Measurements from ENCODE around the gene RERE.

Gene RERE

GRCh38 chr1:8687538-8687937 lies 129.9 kb downstream of the RERE start:
- no peak for DNase-seq (ENCODE audit: low read depth)

GRCh38 chr1:8687039-8687438 lies 130.4 kb downstream of the RERE start:
- DNase-seq (ENCODE audit: low read depth): no peak

- DNase-seq (ENCODE audit: low read depth): no peak
These were observed 132.0 kb downstream of the RERE start for GRCh38 chr1:8685463-8685862.

GRCh38 chr1:8684590-8684989 lies 132.8 kb downstream of the RERE start:
- DNase-seq (ENCODE audit: low read depth): no peak

GRCh38 chr1:8682573-8682972 lies 134.9 kb downstream of the RERE start:
- no peak for DNase-seq (ENCODE audit: low read depth)

GRCh38 chr1:8681911-8682310 lies 135.5 kb downstream of the RERE start:
- no peak for DNase-seq (ENCODE audit: low read depth)

GRCh38 chr1:8680664-8681650 lies 136.5 kb downstream of the RERE start:
- no peak for DNase-seq (ENCODE audit: low read depth)

DNA sequence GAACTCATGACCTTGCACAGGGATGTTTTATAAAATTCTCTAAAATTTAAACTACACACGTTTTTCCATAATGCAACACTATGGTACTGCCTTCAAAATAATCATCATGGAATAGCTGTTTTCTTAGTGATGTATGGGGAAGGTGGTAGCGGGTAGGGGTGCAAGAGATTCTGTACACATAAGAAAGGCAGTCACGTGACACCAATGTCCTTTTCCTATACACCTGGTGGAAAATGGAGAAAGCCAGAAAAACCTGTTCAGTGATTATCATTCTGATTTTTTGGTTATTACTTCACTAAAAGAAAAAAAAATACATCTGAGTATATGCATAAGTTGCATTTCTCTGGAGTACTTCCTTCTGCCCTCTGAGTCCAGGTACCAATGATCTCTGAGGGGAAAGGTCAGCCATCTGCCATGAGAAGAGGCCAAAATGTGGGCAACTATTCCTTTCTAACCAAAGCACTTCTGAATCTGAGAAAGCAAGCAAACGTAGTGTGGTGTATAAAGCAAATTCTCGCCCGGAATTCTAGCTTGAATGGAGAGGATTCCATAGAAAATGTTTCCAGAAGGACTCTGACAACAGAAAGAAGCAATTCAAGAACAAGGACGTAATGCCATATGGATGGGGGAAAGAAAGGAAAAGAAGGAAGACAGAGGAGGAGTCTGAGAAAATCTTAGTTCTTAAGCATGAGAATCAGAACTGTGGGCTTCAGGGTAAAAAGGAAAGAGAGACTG lies 137.3 kb downstream of the RERE start:
- DNase-seq (ENCODE audit: low read depth): no peak

DNA sequence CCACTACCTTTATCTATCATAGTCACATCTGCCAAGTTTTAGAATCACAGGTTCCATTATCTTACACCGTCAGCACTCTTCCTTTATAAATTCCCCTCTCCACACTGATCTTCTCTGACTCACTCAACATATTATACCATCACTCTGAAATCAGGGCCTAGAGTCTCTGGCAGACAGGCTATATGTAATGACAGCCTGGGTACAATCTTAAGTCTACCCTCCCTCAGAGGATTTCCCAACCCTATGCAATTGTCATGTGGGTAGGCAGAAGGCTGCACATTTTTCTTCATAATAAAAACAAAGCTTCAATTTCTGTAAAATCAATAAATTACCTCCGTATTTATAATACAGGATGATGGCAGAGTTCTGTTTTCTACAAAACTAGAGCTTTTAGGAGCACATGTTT lies 138.0 kb downstream of the RERE start:
- DNase-seq (ENCODE audit: low read depth): no peak

- DNase-seq (ENCODE audit: low read depth): no peak
These were observed 138.6 kb downstream of the RERE start for GRCh38 chr1:8678673-8679394.

- DNase-seq (ENCODE audit: low read depth): no peak
These were observed 139.7 kb downstream of the RERE start for GRCh38 chr1:8677782-8678181.

DNA sequence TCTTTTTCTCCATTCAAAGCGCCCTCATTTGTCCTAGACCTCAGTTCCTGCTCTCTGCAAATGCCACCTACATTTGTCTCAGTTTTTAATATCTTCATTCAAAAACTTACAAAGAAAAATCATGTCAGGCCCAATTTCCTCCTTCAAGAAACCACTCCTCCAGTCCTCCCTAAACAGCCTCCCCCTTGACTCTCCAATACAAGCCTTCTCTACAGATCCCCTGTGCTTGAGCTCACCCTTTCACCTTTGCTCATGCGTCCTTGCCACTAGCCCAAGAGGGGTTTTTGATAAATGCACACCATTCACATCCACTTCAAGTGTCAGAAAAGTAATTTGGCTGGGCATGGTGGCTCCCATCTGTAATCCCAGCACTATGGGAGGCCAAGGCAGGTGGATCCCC lies 140.6 kb downstream of the RERE start:
- no peak for DNase-seq (ENCODE audit: low read depth)

- no peak for DNase-seq (ENCODE audit: low read depth)
These were observed 141.4 kb downstream of the RERE start for GRCh38 chr1:8676072-8676471.

DNA sequence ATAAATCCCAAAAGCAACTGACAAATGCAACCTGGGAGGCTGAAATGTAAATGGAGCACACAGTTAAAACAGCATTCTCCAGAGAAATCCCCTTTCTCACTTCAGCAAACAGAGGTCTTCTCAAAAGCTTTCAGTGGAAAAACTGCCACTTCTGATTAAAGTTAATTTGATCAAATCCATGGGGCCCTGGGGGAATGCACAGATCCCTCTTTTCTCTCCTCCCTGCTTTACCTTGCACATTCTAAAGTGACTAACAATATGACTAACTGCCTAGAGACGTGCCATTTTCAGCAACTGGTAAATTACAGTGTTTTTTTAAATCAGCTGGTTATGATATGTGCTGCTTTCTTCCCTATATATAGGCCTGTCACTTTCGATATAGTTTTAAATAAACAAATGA lies 142.5 kb downstream of the RERE start:
- DNase-seq (ENCODE audit: low read depth): no peak

DNA sequence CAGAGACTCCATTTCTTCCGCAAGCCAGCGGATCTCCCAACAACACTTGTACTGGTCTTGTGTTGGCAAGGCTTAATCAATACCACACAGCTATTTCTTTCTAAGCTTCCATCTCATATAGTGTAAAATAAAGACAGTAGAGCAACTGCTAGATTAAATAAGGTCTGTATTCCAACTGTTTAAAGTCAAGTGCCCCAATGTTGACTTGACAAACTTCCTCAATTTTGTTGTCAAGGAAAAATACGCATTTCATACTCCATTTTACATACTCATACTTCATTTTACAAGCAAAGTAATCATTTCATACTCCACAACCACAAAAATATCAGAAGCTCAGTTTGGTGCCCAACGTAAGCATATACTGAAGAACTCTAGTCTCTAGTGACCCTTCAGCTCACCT lies 143.0 kb downstream of the RERE start:
- no peak for DNase-seq (ENCODE audit: low read depth)

DNA sequence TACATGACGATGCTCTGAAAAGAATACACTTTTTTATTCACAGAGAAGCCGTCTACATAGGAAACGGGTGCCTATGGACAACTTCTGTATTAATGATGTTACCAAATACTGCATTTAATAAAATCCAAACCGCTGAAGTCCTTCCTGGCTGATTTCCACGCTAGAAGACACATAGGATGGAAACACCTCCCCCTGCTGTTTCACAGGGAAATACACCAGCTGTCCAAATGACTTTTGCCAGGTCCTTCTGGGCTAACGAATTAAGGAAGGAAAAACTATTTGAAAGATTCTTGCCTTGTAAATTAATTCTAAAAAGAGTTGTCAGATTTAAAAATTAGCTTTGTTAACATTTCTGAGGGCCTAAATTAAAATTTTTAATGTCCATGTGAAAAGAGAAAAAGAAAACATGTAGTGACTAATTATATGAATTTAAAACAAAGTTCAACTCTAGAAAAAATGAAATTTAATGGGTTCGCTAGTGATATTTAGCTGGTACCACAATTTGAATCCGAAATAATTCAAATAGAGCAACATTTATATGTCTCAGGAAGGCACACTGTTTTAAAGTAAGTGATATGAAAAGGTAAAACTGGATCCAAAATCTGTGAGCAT lies 146.0 kb downstream of the RERE start:
- no peak for DNase-seq (ENCODE audit: low read depth)

GRCh38 chr1:8670371-8670818 lies 147.0 kb downstream of the RERE start:
- DNase-seq (ENCODE audit: low read depth): no peak

- DNase-seq (ENCODE audit: low read depth): no peak
These were observed 147.7 kb downstream of the RERE start for GRCh38 chr1:8669606-8670335.

DNA sequence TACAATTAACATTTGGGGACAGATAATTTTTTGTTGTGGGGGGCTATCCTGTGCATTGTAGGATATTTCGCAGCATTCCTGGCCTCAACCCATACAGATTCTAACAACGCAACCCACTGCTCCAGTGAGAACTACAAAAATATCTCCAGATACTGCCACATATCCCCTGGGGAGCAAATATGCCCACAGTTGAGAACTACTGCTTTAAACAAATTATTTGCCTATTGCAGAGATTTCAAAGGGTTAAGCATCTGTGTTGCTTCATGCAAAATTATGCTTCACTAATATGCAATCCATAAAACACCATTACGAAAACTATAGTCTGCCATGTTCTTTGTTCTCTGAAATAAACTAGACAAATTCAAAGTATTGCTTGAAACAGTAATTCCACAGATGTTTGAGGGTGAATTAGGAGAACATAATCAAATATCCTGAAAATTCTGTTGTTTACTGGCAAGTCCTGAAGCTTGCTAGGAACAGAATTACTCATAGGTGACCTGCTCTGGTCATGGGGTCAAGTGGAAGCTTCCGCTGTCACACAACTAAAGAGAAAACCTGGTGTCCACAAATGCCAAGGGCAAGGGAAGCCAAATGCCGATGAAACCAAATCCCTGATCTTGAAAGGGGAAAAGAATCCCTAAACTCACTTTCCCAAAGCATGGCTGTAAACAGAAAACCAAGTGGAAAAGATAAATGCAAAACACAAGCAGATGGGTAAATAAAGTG lies 149.4 kb downstream of the RERE start:
- no peak for DNase-seq (ENCODE audit: low read depth)

DNA sequence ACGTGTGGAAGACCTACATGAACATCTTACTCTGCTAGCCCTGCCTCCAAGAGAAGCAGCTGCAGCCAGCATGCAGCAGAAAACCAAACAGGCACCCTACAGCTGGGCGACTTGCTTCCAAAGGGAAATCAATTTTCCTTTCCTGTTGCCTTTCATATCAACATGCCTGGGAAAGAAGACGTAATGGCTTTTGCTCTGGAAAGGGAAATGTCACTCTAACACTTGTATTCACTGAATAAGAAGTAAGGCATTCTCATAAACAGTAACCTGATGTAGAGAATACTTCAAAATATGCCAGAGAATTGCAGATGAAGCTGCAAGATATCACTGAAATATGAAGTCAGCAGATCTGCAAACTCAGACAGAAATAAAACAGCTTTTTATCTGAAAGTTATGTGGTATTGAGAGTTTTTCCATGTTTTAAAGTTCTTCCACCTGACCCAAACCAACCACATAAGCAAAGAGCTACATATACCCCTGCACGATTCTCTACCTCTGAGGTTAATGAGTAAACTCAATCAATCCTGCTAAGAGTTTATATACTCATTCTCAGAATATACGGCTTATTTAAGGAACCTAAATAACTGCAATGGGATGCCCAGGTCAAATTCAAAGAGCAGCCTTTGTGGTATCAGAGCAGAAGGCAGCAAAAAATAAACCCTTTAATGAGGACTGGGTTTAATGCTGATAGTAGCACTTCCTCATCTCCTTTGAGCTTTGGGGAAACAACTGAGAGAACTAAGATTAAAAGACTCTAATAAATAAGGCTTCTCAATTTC lies 150.9 kb downstream of the RERE start:
- no peak for DNase-seq (ENCODE audit: low read depth)

Measured in activated T-cell treated with anti-CD3 and anti-CD28 coated beads for 48 hours (primary cell).